ENCODE measurements around the gene MGAT4A.
"Not testable (repeated sequence)": the region's sequence is repeated elsewhere in the genome, so short reads cannot be mapped to it uniquely, and the experiment has no call there.

The MGAT4A gene

DNA sequence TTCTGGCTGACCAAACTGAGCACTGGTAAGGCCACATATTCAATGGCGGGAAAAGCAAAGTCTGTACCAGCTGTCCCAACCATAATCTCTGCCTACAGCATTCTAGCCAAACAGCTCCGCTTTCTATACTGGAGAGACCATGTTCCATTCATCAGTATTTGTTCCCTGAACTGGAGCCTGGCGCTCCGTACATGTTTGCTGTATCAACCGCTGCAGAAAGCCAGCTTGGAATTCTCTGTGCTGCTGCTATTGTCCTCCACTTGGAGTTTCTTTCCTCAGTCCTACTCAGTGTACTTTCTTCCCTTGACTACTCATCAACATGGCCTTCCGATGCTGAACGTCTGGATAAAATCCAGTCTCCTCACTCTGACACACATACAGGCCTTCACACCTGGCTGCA, 124.5 kb downstream of the MGAT4A start:
- H3K4me3 ChIP-seq (replicated peaks; ENCODE audit: low read depth, low read length) = no peak overlapping the region
- TF ChIP-seq, protein P1, sequence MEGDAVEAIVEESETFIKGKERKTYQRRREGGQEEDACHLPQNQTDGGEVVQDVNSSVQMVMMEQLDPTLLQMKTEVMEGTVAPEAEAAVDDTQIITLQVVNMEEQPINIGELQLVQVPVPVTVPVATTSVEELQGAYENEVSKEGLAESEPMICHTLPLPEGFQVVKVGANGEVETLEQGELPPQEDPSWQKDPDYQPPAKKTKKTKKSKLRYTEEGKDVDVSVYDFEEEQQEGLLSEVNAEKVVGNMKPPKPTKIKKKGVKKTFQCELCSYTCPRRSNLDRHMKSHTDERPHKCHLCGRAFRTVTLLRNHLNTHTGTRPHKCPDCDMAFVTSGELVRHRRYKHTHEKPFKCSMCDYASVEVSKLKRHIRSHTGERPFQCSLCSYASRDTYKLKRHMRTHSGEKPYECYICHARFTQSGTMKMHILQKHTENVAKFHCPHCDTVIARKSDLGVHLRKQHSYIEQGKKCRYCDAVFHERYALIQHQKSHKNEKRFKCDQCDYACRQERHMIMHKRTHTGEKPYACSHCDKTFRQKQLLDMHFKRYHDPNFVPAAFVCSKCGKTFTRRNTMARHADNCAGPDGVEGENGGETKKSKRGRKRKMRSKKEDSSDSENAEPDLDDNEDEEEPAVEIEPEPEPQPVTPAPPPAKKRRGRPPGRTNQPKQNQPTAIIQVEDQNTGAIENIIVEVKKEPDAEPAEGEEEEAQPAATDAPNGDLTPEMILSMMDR (IDR thresholded peaks at IDR 0.05; ENCODE audit: insufficient read depth, low read length, poor library complexity, severe bottlenecking) = no peak
- H3K36me3 ChIP-seq (ENCODE audit: control insufficient read depth, insufficient read depth, low read length) = peaks cover 2% of the 10 kb centered on the region
- no peak for DNase-seq (ENCODE audit: extremely low read depth, insufficient read length)
- H3K27me3 ChIP-seq (replicated peaks; ENCODE audit: control insufficient read depth, insufficient read depth, low read length) = no peaks in the 10 kb centered on the region

DNA sequence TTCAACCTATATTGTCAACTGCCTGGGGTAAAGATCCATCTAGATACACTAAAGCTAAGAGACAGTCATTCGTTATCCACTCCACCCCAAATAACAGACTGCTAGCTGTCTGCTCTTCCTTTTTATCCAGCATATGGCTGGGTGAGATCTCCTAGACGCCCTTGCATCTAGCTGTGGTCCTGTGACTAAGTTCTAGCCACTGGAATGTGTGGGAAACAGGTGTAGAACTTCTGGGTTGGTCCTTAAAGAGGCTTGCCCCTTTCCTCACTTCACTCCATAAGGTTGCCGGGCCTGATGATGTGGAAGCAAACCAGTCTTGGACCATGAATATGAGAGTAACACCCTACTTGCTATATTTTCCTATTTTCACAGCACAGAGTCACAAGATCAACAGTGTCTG, 125.9 kb downstream of the MGAT4A start:
- DNase-seq (ENCODE audit: extremely low read depth, insufficient read length) = no peak
- no peak overlapping the region for H3K4me3 ChIP-seq (replicated peaks; ENCODE audit: low read depth, low read length)
- TF ChIP-seq, protein P1 (IDR thresholded peaks at IDR 0.05; ENCODE audit: insufficient read depth, low read length, poor library complexity, severe bottlenecking) = no peak
- no peaks in the 10 kb centered on the region for H3K27me3 ChIP-seq (replicated peaks; ENCODE audit: control insufficient read depth, insufficient read depth, low read length)
- peaks cover 4% of the 10 kb centered on the region for H3K36me3 ChIP-seq (ENCODE audit: control insufficient read depth, insufficient read depth, low read length)

DNA sequence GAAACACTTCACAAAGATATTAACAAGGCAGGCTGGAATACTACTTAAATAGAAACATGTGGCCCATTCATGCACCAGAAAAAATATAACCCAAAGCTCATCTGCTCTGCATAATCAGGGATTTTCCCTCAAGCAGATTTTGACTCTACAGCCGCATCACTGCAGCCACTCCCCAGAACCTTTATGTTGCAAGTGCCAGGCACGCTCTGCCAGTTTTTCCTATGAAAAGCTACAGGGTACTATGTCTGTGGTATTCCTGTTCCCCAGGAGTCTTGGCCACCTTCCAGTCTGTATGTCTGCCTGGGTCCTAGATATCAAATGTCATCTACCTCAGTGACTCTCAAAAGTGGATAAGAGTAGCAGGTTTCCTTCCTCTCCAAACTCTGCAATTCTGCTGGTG, 126.4 kb downstream of the MGAT4A start:
- TF ChIP-seq, protein P1 (IDR thresholded peaks at IDR 0.05; ENCODE audit: insufficient read depth, low read length, poor library complexity, severe bottlenecking) = no peak
- H3K4me3 ChIP-seq (replicated peaks; ENCODE audit: low read depth, low read length) = no peak overlapping the region
- no peaks in the 10 kb centered on the region for H3K27me3 ChIP-seq (replicated peaks; ENCODE audit: control insufficient read depth, insufficient read depth, low read length)
- peaks cover 8% of the 10 kb centered on the region for H3K36me3 ChIP-seq (ENCODE audit: control insufficient read depth, insufficient read depth, low read length)
- DNase-seq (ENCODE audit: extremely low read depth, insufficient read length) = no peak

DNA sequence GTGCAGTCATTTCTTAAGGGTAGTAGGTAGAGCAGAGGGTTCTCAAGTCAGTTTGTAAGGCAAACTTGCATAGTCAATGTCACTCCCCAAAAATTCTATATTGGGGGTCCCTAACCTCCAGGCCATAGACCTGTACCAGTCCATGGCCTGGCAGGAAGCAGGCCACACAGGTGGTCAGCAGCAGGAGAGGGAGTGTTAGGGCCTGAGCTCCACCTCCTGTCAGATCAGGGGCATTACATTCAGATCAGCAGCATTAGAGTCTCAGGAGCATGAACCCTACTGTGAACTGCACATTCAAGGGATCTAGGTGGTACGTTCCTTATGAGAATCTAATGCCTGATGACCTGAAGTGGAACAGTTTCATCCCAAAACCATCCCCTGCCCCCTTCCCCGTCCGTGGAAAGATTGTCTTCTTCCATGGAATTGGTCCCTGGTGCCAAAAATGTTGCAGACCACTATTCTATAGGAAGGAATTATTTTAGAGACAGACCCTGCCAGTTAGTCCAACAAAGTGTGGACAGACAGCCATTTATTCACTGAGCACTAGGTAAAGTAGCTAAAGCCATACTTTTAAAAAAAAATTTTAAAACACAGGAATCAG, 129.3 kb downstream of the MGAT4A start:
- Histone ChIP-seq H3K4me3 (replicated peaks; ENCODE audit: low read depth, low read length) (no peak overlapping the region), H3K27me3 (replicated peaks; ENCODE audit: control insufficient read depth, insufficient read depth, low read length) (no peaks in the 10 kb centered on the region), H3K36me3 (ENCODE audit: control insufficient read depth, insufficient read depth, low read length) (peaks cover 9% of the 10 kb centered on the region)
- no peak for DNase-seq (ENCODE audit: extremely low read depth, insufficient read length)
- TF ChIP-seq, protein P1 (IDR thresholded peaks at IDR 0.05; ENCODE audit: insufficient read depth, low read length, poor library complexity, severe bottlenecking) = peak; percentile 76

DNA sequence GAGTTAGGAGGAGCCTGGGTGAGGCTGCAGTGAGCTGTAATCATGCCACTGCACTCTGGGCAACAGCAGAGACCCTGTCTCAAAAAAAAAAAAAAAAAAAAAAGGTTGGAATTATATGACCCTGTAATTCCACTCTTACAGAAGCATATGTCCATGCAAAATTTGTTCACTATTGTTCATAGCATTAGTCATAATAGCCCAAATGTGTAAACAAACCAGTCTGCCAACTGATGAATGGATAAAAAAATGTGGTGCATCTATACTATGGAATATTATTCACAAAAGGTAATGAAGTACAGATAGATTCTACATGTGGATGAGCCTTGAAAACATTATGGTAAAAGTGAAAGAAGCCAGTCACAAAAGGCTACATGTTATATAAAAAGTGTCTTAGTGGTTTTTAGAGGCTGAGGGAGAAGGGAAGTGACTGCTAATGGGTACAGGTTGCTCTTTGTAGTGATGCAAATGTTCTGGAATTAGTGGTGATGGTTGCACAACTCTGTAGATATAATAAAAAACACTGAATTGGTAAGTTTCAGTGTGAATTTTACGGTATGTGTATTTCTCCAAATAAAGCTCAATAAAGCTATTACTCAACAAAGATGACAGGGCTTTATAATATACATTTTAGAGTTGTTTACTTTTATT, 132.0 kb downstream of the MGAT4A start:
- no peak for DNase-seq (ENCODE audit: extremely low read depth, insufficient read length)
- H3K36me3 ChIP-seq (ENCODE audit: control insufficient read depth, insufficient read depth, low read length) = peaks cover 9% of the 10 kb centered on the region
- no peak overlapping the region for H3K4me3 ChIP-seq (replicated peaks; ENCODE audit: low read depth, low read length)
- no peaks in the 10 kb centered on the region for H3K27me3 ChIP-seq (replicated peaks; ENCODE audit: control insufficient read depth, insufficient read depth, low read length)
- TF ChIP-seq, protein P1 (IDR thresholded peaks at IDR 0.05; ENCODE audit: insufficient read depth, low read length, poor library complexity, severe bottlenecking) = no peak

DNA sequence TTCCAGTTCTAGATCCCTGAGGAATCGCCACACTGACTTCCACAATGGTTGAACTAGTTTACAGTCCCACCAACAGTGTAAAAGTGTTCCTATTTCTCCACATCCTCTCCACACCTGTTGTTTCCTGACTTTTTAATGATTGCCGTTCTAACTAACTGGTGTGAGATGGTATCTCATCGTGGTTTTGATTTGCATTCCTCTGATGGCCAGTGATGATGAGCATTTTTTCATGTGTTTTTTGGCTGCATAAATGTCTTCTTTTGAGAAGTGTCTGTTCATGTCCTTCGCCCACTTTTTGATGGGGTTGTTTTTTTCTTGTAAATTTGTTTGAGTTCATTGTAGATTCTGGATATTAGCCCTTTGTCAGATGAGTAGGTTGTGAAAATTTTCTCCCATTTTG, 136.3 kb downstream of the MGAT4A start:
- not testable (repeated sequence) for H3K4me3 ChIP-seq (replicated peaks; ENCODE audit: low read depth, low read length); DNase-seq (ENCODE audit: extremely low read depth, insufficient read length); H3K27me3 ChIP-seq (replicated peaks; ENCODE audit: control insufficient read depth, insufficient read depth, low read length)
- H3K36me3 ChIP-seq (ENCODE audit: control insufficient read depth, insufficient read depth, low read length) = peaks cover 14% of the 10 kb centered on the region
